ENCODE results near the gene ARHGAP28. TPM values are rescaled to one million over a fixed set of nuclear protein-coding genes. Genes with fewer than 3 reads are reported as not detected.
"Not testable (repeated sequence)": the region's sequence is repeated elsewhere in the genome, so short reads cannot be mapped to it uniquely, and the experiment has no call there.

Gene ARHGAP28
- polyA plus RNA-seq, 4 donors = 58.7 to 70.9 (median 65.5) TPM

- no peak for DNase-seq (ENCODE audit: low read depth in 4 of 4, low spot score in 2 of 4)
Observed at GRCh38 chr18:6773777-6774176, 44.3 kb downstream of the ARHGAP28 start.

GRCh38 chr18:6775237-6775636, 45.7 kb downstream of the ARHGAP28 start:
- DNase-seq (ENCODE audit: low read depth in 4 of 4, low spot score in 2 of 4) = no peak

- no peak for DNase-seq (ENCODE audit: low read depth in 4 of 4, low spot score in 2 of 4)
Observed at GRCh38 chr18:6775702-6776101, 46.2 kb downstream of the ARHGAP28 start.

GRCh38 chr18:6776188-6776587, 46.7 kb downstream of the ARHGAP28 start:
- no peak for DNase-seq (ENCODE audit: low read depth in 4 of 4, low spot score in 2 of 4)

- no peak for DNase-seq (ENCODE audit: low read depth in 4 of 4, low spot score in 2 of 4)
Observed at GRCh38 chr18:6777509-6777908, 48.0 kb downstream of the ARHGAP28 start.

GRCh38 chr18:6778459-6779247, 49.1 kb downstream of the ARHGAP28 start:
- no peak for DNase-seq (ENCODE audit: low read depth in 4 of 4, low spot score in 2 of 4)

- DNase-seq (ENCODE audit: low read depth in 4 of 4, low spot score in 2 of 4) = no peak
Observed at GRCh38 chr18:6781142-6781714, 51.7 kb downstream of the ARHGAP28 start.

- DNase-seq (ENCODE audit: low read depth in 4 of 4, low spot score in 2 of 4) = no peak
Observed at GRCh38 chr18:6781796-6782195, 52.3 kb downstream of the ARHGAP28 start.

- no peak for DNase-seq (ENCODE audit: low read depth in 4 of 4, low spot score in 2 of 4)
Observed at GRCh38 chr18:6782861-6783260, 53.3 kb downstream of the ARHGAP28 start.

- no peak for DNase-seq (ENCODE audit: low read depth in 4 of 4, low spot score in 2 of 4)
Observed at GRCh38 chr18:6784046-6784445, 54.5 kb downstream of the ARHGAP28 start.

GRCh38 chr18:6785001-6785400, 55.5 kb downstream of the ARHGAP28 start:
- DNase-seq (ENCODE audit: low read depth in 4 of 4, low spot score in 2 of 4) = no peak

GRCh38 chr18:6785411-6785810, 55.9 kb downstream of the ARHGAP28 start:
- DNase-seq (ENCODE audit: low read depth in 4 of 4, low spot score in 2 of 4) = no peak

- DNase-seq (ENCODE audit: low read depth in 4 of 4, low spot score in 2 of 4) = no peak
Observed at GRCh38 chr18:6792391-6792790, 62.9 kb downstream of the ARHGAP28 start.

GRCh38 chr18:6793455-6793854, 63.9 kb downstream of the ARHGAP28 start:
- DNase-seq (ENCODE audit: low read depth in 4 of 4, low spot score in 2 of 4) = no peak

- no peak for DNase-seq (ENCODE audit: low read depth in 4 of 4, low spot score in 2 of 4)
Observed at GRCh38 chr18:6793986-6794385, 64.5 kb downstream of the ARHGAP28 start.

- no peak for DNase-seq (ENCODE audit: low read depth in 4 of 4, low spot score in 2 of 4)
Observed at GRCh38 chr18:6795307-6795706, 65.8 kb downstream of the ARHGAP28 start.

- no peak for DNase-seq (ENCODE audit: low read depth in 4 of 4, low spot score in 2 of 4)
Observed at GRCh38 chr18:6796511-6796910, 67.0 kb downstream of the ARHGAP28 start.

GRCh38 chr18:6797171-6797570, 67.7 kb downstream of the ARHGAP28 start:
- no peak for DNase-seq (ENCODE audit: low read depth in 4 of 4, low spot score in 2 of 4)

- no peak for DNase-seq (ENCODE audit: low read depth in 4 of 4, low spot score in 2 of 4)
Observed at GRCh38 chr18:6798896-6799295, 69.4 kb downstream of the ARHGAP28 start.

- DNase-seq (ENCODE audit: low read depth in 4 of 4, low spot score in 2 of 4) = not testable (repeated sequence)
Observed at GRCh38 chr18:6800309-6800708, 70.8 kb downstream of the ARHGAP28 start.

GRCh38 chr18:6807515-6808257, 78.2 kb downstream of the ARHGAP28 start:
- peak in 2 of 4 donors; percentile 9 to 15 for DNase-seq (ENCODE audit: low read depth in 4 of 4, low spot score in 2 of 4)

GRCh38 chr18:6810191-6810590, 80.7 kb downstream of the ARHGAP28 start:
- no peak for DNase-seq (ENCODE audit: low read depth in 4 of 4, low spot score in 2 of 4)
